H1 (cell line): ENCODE measurements around the gene LRRC45. TPM values are rescaled to one million over a fixed set of nuclear protein-coding genes. Genes with fewer than 3 reads are reported as not detected.

Experiments used
- CBX5 ChIP-seq: fragments of 300-800, 300-1000 bp; sonication (generic); IDR thresholded peaks from 2 replicates; pipeline ENCODE4 v1.7.1; 2016; ENCODE audit warnings: antibody characterized with exemption, low read length, low read depth
- SAP30 ChIP-seq: fragments of 300-600 bp; sonication (generic); IDR thresholded peaks from 2 replicates; pipeline ENCODE4 v1.7.1; 2012; ENCODE audit warnings: low read length, moderate library complexity, mild to moderate bottlenecking, inconsistent platforms; ENCODE audit not compliant: insufficient read depth, insufficient replicate concordance
- polyA plus RNA-seq, 7 experiments: library from polyadenylated mRNA; depleted of rRNA in 3 of 7; stranded (reverse) in 5 of 7; unstranded in 2 of 7; fragments of >200 nt in 5 of 7; fragments of 200-250 nt in 2 of 7; gene quantifications; 1 replicate in 5 of 7; 2 replicates in 1 of 7; 4 replicates in 1 of 7; pipeline versions ENCODE4 v1.2.1 to v1.2.3, GENCODE V29; 2011 to 2013; ENCODE audit warnings: missing spikeins in 2 of 7, mixed read lengths in 2 of 7
- total RNA-seq: library from RNA; stranded (reverse); fragmentation: NEBNext Ultra II Directional; extraction: Animal tissue kit (Norgen Biotek cat#: 25700); gene quantifications from 2 replicates; pipeline ENCODE4 v1.2.1, GENCODE V29; 2021

LRRC45 gene
- total and polyA plus RNA-seq, 2 of the 8 experiments (the other 6 are each of a cell fraction or from before 2014, with no cell fraction given): 11.5 to 29.0 TPM

DNA sequence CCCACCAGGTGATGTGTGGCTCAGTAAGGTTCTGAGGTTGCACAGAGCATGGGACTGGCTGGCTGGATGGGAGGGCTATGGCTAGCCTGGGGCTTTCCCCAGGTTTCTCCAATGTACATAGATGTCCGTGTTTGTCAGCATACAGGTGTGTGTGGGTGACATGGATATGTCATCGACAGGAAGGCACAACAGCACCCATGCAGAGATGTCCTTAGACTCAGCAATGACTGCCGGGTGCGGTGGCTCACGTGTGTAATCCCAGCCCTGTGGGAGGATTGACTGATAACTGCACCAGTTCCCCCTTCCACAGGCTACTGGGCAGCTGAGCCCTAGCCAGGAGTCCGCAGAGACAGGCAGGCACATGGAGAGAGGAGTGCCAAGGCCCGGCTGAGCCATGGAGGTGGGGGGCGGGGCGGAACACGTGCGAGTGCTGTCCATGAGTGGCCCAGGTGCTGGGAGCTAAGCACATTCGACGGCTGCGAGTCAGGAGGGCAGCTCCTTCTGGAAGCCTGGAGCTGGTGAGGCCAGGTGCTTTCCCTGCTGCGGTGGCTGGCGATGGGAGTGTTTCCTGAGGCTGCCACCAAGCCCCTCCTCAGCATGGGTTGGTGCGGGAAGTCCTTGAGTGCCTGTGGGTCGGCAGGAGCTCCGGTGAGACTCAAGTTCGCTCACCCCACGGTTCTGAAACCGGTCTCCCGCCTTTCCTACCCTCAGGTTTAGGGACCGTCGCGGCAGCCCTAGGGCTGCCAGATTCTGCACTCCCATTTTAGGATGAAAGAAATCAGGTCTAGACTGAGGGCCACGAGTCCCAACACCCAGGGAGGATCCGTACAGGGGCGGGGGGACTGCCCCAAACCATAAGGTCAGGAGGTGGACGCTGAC is 46.5 kb upstream of the LRRC45 start (continued):
- TF ChIP-seq SAP30: peak; percentile 50
- no peak for TF ChIP-seq CBX5
